DMS 273 (cell line): Measurements from ENCODE around the gene LRP11.
"Not testable (repeated sequence)": the region's sequence is repeated elsewhere in the genome, so short reads cannot be mapped to it uniquely, and the experiment has no call there.

Experiments
- DNase-seq: peaks from one replicate; lab custom pipeline; 2025; ENCODE audit not compliant: unreplicated experiment; lab: John Stamatoyannopoulos, UW

LRP11 gene

GRCh38 chr6:149871182-149871581 is 7.0 kb upstream of the LRP11 start:
- no peak for DNase-seq

DNA sequence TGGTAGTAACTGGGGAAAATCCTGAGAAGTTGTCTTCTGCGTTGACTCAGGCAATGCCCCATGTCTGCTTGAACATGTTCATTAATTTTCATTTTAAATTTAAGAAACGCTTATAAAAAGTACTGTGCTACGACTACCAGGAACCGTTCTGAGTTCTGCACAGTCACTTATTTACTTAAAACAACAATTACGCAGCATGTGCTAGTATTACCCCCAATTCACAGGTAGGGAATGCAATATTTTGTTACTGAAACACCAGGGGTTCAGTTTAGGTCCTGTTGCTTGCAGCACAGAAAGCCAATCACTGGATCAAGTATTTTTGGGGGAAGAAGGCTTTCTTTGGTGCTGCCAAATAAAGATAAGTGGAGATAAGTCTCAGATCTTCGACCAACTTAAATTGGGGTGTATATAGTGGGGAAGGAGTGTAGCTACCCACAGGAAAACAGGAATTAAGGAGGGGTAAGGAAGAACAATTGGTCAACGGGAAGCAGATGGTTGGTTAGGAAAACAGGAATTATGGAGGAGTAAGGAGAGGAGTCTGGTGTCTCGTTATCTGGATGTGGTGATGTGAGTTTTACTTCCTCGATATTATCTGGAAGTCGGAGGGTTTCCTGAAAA is 5.2 kb upstream of the LRP11 start:
- DNase-seq, result no peak

DNA sequence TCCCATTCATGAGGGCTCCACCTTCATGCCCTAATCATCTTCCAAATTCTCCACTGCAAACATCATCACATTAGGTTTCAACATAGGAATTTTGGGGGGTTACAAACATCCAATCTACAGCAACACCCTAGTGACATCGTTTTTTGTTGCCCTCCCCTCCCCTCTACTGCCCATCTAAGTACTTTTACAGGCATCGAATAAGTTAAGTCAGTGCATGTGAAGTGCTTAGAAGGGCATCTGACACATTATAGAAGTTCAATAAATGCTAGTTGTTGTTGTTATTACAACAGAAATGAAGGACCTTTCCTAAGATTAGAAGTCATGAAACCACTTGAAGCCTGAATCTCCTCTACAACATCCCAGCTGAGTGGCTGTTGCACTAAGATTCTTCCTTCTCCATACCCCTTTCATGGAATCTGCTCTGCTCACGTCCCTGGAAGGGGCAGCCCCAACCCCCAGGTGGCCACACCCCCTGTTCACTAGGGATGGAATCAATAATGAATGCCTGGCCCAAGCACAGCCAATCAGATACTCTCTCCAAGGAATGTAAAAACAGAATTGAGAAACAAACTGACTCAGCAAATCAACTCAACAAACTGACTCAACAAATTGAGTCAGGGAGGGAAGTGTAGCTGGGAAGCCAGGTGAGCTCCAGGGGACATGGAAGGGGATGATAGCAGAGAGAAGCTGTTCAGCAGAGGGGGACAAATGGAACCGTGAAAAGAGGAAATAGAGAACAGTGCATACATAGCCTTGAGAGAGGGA is 3.9 kb upstream of the LRP11 start:
- DNase-seq, result no peak

DNA sequence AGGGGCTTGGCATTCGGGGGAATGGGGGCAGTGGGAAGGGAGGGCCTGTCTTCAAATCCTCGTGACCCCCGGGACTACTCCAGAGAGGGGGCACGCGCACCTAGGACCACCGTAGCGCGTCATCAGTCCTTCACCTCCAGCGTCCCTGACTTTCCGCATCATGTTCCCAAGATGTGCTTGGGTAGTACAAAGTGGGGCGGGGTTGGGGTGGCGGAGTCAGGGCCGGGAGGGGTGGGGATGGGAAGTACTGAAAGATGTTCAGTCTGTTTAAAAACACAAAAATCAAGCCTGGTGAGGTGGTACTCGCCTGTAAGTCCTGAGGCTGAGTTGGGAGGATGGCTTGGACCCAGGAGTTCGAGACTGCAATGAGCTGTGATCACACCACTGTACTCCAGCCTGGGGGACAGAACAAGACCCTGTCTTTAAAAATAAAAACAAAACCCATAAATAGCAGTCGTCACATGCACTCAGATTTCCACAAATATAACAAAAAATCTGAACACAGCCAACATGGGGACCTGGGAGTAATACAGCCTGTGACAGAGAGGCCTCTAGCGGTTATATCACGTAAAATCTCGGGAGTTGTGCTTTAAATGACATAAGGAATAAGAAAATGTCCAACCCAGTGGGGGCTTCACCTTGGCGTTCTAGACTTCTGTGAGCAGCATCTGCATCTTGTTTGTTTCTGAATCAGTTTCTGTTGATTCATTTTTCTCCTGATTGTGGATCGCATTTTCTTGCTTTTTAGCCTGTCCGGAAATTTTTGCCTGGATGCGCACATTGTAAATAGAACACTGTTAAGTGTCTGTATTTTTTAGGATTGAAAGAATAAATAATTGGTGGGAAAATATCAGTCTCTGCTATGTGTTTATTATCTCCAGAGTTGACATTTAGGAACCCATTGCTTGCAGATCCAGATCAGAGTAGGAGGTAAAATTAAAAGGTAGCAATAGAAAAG is 698 bp upstream of the LRP11 start:
- DNase-seq, result peak; percentile 87

- DNase-seq, result peak; percentile 85
These were observed 1.0 kb downstream of the LRP11 start for GRCh38 chr6:149862922-149863697.

DNA sequence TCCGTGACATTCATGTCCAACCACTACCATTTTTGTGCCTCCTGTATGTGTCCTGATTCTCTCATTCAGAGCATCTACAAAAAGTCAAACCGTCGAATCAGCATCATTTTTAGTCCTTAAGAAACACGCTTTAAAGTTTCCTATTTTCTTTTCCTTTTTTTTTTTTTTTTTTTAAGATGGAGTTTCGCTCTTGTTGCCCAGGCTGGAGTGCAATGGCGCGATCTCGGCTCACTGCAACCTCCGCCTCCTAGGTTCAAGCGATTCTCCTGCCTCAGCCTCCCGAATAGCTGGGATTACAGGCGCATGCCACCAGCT is 1.8 kb downstream of the LRP11 start:
- not testable (repeated sequence) for DNase-seq

DNA sequence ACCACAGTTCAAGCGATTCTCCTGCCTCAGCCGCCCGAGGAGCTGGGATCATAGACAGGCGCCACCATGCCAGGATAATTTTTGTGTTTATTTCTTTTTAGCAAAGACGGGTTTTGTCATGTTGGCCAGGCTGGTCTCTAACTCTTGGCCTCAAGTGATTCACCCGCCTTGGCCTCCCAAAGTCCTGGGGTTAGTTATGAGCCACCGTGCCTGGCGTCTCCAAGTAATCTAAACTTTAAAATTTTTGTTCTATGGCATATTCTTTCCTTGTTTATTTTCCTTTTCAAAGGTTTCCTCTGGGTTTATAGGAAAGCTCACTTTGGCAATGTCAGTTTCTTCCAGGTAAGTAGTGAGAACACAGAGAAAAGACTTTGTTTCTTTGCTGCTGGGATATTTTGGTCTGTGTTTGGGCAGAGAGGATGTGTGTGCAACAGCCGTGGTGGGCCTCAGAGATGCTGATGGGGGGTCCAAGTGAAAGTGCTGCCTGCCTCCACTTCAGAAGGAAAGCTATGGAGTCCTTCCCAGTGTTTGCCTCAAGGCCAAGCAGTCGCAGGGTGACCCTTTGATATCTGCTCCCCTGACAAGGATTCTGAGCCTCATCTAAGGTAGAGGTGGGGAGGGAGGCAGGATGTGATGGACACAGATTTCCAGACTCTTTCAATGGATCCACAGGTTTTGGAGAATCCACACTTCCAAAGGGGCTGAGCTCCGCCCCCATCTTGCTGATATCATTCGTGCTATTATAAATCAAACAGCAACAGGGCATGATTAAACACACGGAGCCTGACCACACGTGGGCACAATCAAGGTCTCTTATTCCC is 2.3 kb downstream of the LRP11 start:
- peak; percentile 11 for DNase-seq

- no peak for DNase-seq
These were observed 3.1 kb downstream of the LRP11 start for GRCh38 chr6:149860834-149861602.

GRCh38 chr6:149860513-149860833 is 3.7 kb downstream of the LRP11 start:
- DNase-seq, result no peak

DNA sequence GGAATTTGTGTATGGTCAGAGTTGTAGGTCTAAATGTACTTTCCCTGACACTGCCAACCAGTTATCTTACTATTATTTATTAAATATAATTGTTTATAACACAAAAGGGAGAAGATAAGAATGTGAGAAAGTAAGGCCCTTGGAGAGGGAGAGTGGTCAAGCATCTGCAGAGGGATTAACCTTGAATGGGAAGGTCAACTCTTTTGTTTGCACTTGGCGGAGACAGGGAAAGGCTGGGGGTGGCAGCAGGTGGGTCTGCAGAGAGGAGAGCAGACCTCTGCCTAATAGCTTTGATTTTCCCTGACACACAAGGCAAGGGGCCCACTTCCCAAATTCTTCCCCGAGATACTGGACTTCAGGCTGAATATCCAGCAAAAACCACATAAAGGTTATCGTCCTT is 4.2 kb downstream of the LRP11 start:
- no peak for DNase-seq

- no peak for DNase-seq
These were observed 4.8 kb downstream of the LRP11 start for GRCh38 chr6:149859368-149859767.

DNA sequence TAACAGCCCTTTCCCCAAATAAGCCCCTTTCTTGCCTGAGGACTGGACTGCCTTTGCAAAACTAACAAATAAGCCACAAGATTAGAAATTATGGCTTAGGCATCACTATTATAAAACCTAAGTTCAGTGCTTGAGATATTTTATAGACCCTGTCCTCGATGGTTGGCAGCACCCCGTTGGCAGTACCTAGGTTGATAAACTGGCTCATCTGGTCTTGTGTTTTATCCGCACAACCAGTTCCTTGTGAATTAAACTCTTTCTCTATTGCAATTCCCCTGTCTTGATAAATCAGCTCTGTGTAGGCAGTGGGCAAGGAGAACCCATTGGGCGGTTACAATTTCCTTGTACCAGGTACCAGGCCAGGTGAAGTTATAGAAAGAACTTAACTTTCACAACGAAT is 6.6 kb downstream of the LRP11 start:
- no peak for DNase-seq

DNA sequence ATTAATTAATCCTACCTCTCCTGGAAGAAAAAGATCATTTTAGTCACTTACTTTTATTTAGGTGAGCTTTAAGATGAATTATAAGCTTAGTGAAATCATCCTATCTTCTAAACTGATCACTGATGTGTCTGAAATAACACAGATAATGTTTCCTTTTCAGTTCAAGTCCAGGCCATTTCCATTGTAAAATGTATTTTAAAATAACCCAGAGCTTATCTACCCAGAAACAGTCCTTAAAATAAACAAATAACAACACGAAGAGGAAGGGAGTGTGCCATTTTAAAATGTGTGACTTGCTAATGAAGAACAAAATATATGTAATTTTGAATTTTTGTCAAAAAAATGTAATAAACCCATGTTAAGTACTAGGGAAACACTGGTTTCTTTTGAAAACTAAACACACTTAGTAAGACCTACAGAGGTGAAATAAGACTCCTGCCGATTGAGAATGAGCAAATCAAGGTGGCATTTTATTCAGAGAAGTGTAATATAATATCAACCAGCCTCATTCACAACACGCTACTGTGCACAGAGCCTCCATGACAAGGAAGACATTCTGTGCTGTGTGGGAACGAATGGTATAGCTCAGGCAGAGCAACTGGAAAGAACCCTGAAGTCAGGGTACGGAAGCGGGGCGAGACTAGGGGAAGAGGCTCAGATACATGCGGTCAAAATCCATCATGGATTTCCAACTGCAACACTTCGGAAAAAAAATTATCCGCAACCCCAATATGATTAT is 7.7 kb downstream of the LRP11 start:
- peak; percentile 15 for DNase-seq

DNA sequence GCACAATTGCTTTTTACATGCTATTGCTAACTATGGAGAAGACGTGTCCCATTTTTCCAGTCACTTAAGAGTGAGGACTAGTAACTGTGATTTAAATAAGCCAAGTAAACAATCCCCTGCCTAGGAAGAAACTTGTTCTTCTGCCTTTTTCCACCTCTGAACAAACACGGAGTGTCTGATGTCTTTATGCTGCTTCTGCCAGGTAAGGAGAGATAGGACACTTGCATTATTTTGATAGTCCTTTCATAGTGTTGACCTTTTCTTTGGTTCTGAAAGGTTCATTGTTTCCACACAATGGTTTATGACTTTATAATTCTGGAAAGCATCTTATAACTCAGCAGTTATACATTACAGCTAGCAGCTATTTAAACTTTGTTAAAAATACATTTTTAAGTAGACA is 8.4 kb downstream of the LRP11 start:
- DNase-seq, result no peak

- no peak for DNase-seq
These were observed 9.0 kb downstream of the LRP11 start for GRCh38 chr6:149855040-149855654.

DNA sequence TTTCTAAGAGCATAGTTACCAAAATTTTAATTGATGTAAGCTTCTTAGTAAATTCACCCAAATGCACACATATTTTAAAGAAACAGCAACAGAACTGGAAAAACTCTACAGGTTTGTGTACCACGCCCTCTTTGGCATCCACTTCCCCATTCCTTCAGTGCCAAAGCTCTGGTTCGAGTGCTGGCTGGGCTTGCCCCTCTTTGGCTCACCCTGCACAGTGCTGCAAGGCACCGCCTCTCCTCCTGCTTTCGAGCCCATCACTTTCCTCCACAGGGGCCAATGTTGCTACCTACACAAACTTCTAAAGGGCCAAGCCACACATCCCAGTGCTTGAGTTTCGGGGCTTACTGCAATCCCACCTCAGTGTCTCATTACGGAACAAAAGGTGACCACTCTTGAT is 9.6 kb downstream of the LRP11 start:
- no peak for DNase-seq

DNA sequence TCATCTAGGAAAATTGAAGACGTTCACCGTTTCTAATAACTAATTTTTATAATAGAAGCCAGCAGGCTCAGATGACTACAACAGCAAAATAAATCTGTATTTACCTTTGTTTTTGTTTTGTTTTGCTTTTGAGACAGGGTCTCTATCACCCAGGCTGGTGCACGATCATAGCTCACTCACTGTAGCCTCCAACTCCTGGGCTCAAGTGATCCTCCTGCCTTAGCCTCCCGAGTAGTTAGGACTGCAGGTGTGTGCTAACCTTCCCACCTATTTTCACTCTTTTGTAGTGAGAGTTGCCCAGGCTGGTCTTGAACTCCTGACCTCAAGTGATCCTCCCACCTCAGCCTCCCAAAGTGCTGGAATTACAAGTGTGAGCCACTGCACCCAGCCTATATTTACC is 10.1 kb downstream of the LRP11 start:
- not testable (repeated sequence) for DNase-seq

DNA sequence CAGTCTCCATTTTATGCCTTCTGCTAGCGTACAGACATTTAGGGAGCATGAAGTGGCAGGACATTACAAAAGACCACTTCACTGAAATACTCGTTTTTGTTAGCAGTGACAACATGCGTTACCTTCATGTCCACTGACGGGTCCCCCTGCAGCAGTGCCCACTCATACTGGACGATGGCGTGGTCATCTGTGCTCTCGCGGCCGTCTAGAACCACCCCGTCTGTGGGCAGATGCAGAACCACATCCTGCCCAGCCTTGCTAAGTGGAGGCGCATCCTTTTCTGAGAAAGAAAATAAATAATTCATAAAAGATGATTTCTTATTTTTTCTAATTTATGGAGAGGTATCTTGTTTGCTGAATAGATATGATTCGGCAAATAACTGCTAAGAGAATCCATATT is 11.3 kb downstream of the LRP11 start:
- no peak for DNase-seq

DNA sequence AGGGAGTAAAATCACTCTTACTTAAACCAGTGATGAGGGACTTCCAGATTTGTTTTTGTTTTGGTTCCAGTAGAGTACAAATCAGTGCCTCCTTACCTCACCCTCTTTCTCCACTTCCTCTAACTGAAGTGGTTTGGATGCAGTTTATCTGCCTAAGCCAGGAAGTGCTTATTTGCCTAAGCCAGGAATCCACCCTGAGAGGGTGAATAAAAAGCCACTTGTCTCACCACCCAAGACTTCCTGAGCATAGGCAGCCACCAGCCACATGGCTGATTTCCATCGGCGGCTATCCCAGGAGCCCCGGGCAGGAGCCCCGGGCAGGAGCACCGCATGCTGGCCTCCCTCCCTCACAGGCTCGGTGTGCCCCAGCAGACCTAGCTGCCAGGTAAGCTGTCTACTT is 12.0 kb downstream of the LRP11 start:
- DNase-seq, result no peak
